Testis (tissue), 2 donors: ENCODE data around the gene CIP2A.

Experiments used
- POLR2A ChIP-seq: fragments of 450-650 bp; IDR thresholded peaks from one replicate; pipeline ENCODE4 v1.6.1; 2017; ENCODE audit warnings: antibody characterized with exemption, mild to moderate bottlenecking, moderate library complexity
- TF ChIP-seq, protein P1 (sequence below), 3 experiments: fragments of 450-650 bp in 2 of 3; fragments of 200-600 bp in 1 of 3; sonication (generic) in 1 of 3; IDR thresholded peaks; one replicate each; pipeline ENCODE4 v1.5.1; 2016 to 2019; ENCODE audit warnings: antibody characterized with exemption in 3 of 3, mild to moderate bottlenecking in 2 of 3, moderate library complexity in 1 of 3

DNA sequence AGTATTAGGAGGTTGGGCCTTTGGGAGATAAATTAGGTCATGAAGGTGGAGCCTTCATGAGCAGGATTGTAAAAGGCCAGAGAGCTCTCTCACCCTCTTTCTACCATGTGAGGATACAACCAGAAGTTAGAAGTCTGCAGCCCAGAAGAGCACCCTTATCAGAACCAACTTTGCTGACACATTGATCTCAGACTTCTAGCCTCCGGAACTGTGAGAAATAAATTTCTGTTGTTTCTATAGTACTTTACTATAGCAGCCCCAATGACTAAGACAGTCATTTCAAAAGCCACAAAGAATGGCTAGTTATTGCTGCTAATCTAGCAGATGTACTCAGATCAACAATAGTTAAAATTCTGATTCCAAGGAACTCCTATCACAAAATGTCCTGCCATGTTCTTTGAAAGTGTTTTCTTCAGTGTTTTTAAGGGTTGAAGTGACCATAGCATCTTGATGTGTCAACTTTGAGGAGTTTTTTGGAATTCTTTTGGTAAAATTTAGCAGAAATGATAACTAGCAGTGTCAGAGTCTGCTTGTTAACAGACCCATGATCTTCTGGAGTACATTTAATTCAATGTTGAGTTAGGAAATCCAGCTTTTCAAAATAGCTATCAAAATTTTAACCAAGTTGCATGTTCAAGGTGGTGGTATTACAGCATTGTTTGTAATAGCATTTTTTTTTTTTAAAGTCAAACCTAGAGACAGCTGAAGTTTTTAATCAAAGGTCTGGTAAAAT lies 10.6 kb upstream of the CIP2A start:
- TF ChIP-seq, protein P1, sequence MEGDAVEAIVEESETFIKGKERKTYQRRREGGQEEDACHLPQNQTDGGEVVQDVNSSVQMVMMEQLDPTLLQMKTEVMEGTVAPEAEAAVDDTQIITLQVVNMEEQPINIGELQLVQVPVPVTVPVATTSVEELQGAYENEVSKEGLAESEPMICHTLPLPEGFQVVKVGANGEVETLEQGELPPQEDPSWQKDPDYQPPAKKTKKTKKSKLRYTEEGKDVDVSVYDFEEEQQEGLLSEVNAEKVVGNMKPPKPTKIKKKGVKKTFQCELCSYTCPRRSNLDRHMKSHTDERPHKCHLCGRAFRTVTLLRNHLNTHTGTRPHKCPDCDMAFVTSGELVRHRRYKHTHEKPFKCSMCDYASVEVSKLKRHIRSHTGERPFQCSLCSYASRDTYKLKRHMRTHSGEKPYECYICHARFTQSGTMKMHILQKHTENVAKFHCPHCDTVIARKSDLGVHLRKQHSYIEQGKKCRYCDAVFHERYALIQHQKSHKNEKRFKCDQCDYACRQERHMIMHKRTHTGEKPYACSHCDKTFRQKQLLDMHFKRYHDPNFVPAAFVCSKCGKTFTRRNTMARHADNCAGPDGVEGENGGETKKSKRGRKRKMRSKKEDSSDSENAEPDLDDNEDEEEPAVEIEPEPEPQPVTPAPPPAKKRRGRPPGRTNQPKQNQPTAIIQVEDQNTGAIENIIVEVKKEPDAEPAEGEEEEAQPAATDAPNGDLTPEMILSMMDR (IDR thresholded peaks at IDR 0.05), result no peak
- no peak for TF ChIP-seq POLR2A
